NCI-H226 (cell line): Measurements from ENCODE around the gene OSBPL6.

Experiments
- DNase-seq: peaks from one replicate; pipeline ENCODE4 v3.0.0-alpha.2; 2015

Gene OSBPL6

DNA sequence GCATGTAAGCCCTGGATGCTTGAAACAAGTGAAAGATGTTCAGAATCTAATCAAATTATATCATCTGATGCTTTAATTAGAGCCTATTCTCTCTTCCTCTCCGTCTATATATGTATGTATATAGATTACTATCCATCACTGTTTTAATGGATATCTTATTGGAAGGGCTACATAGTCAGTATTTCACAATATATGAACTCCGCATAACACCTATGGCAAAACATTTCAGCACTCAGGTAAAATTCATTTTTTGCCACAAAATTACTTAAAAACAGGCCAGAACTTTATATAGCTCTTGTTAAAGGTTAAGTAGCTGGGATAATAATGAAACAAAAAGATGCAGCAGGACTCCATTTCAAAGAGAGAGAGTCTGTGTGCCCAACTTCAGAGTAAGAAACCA, 258.0 kb downstream of the OSBPL6 start:
- DNase-seq, result no peak
